OCI-LY3 (cell line): Measurements from ENCODE around the gene DCC.

ENCODE experiments used
- H2AFZ ChIP-seq: fragments of 200-600, 300-600 bp; shearing (Covaris generic); 2 replicates; pipeline ENCODE4 v1.6.0; 2014; ENCODE audit warnings: antibody characterized with exemption, low read depth, low read length
- H3K27ac ChIP-seq: fragments of 200-600, 300-600 bp; sonication (generic); 2 replicates; pipeline ENCODE4 v1.5.1; 2014; ENCODE audit warnings: mild to moderate bottlenecking, low read length, moderate library complexity, mixed read lengths
- H3K27me3 ChIP-seq: fragments of 200-600, 300-600 bp; sonication (generic); 2 replicates; pipeline ENCODE4 v1.6.1; 2014; ENCODE audit warnings: low read depth, low read length, mixed read lengths
- H3K36me3 ChIP-seq: fragments of 200-600, 300-600 bp; sonication (generic); replicated peaks from 2 replicates; pipeline ENCODE3; 2014; ENCODE audit warnings: low read depth, low read length, mixed read lengths
- H3K4me1 ChIP-seq: fragments of 300-600, 200-600 bp; sonication (generic); 2 replicates; pipeline ENCODE4 v1.6.1; 2014; ENCODE audit warnings: low read length, mixed read lengths
- H3K4me2 ChIP-seq: fragments of 200-600, 300-600 bp; sonication (generic); 2 replicates; pipeline ENCODE4 v1.6.1; 2014; ENCODE audit warnings: low read length, mixed read lengths
- H3K4me3 ChIP-seq: fragments of 300-600, 200-600 bp; sonication (generic); 2 replicates; pipeline ENCODE4 v1.5.1; 2014; ENCODE audit warnings: antibody characterized with exemption, mild to moderate bottlenecking, low read length, moderate library complexity
- H3K79me2 ChIP-seq: fragments of 300-600, 200-600 bp; shearing (Covaris generic); 2 replicates; pipeline ENCODE4 v1.6.1; 2014; ENCODE audit warnings: mild to moderate bottlenecking, low read length, mixed read lengths
- H3K9ac ChIP-seq: fragments of 300-600, 200-600 bp; shearing (Covaris generic); 2 replicates; pipeline ENCODE4 v1.6.0; 2014; ENCODE audit warnings: mild to moderate bottlenecking, low read length, moderate library complexity
- H3K9me3 ChIP-seq: fragments of 200-600, 300-600 bp; shearing (Covaris generic); 2 replicates; pipeline ENCODE4 v1.6.1; 2014; ENCODE audit warnings: low read length, mixed read lengths; ENCODE audit not compliant: insufficient read depth
- H4K20me1 ChIP-seq: fragments of 200-600, 300-600 bp; sonication (generic); 2 replicates; pipeline ENCODE4 v1.6.1; 2016; ENCODE audit warnings: low read length, mixed read lengths; ENCODE audit not compliant: insufficient read depth
- EZH2phosphoT487 ChIP-seq: fragments of 200-600 bp; shearing (Covaris generic); IDR thresholded peaks from 2 replicates; pipeline ENCODE4 v1.6.1; 2018; ENCODE audit warnings: antibody characterized with exemption, mixed run types, low read depth
- TF ChIP-seq, protein P1 (sequence below): fragments of 200-600, 300-600 bp; sonication (generic); IDR thresholded peaks from 2 replicates; pipeline ENCODE4 v1.5.1; 2014; ENCODE audit warnings: antibody characterized with exemption, low read length, low read depth

DCC gene

DNA sequence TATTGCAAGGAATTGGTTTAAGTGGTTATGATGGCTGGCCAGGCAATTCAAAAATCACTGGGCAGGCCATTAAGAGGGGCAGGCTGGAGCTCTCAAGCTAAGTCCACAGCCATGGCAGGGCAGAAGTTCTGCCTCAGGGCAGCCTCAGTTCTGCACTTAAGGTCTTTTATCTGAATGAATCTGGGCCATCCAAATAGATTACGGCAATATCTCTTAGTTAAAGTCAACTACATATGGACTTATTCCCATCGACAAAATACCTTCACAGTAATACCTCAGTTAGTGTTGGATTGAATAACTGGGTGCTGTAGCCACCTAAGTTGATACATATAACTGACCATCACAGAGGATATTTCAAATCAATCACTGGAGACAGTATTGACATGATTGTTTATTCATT lies 979.6 kb downstream of the DCC start:
- H4K20me1 ChIP-seq, result no peaks in the 10 kb centered on the region
- H3K4me3 ChIP-seq, result no peak overlapping the region
- no peak overlapping the region for H3K9ac ChIP-seq
- TF ChIP-seq, protein P1, sequence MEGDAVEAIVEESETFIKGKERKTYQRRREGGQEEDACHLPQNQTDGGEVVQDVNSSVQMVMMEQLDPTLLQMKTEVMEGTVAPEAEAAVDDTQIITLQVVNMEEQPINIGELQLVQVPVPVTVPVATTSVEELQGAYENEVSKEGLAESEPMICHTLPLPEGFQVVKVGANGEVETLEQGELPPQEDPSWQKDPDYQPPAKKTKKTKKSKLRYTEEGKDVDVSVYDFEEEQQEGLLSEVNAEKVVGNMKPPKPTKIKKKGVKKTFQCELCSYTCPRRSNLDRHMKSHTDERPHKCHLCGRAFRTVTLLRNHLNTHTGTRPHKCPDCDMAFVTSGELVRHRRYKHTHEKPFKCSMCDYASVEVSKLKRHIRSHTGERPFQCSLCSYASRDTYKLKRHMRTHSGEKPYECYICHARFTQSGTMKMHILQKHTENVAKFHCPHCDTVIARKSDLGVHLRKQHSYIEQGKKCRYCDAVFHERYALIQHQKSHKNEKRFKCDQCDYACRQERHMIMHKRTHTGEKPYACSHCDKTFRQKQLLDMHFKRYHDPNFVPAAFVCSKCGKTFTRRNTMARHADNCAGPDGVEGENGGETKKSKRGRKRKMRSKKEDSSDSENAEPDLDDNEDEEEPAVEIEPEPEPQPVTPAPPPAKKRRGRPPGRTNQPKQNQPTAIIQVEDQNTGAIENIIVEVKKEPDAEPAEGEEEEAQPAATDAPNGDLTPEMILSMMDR, result no peak
- no peak for TF ChIP-seq EZH2phosphoT487
- no peak overlapping the region for H3K4me2 ChIP-seq
- 0 out of 2 replicates have a peak, but pooled peaks cover 6% of the 10 kb centered on the region for H3K9me3 ChIP-seq
- H2AFZ ChIP-seq, result no peak overlapping the region
- peaks cover 13% of the 10 kb centered on the region for H3K4me1 ChIP-seq
- no peak overlapping the region for H3K27ac ChIP-seq
- no peaks in the 10 kb centered on the region for H3K79me2 ChIP-seq
- no peaks in the 10 kb centered on the region for H3K36me3 ChIP-seq
- no peaks in the 10 kb centered on the region for H3K27me3 ChIP-seq

DNA sequence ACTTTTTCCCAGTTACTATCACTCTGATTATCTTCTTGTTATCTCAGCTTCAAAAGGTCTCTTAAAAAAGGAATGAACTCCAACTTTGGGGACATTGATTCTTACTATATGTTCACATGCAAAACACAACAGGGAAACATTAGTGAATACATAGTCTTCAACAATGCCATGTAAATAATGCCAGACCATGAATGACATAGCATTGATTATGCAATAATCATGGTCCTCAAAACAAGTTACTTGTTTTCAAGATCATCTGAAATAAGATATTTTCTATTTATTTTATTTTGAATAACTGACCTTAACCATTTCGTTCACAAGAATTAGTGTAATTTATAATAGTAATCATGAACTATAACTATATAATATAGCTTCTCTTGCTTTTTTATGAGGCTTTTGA lies 982.2 kb downstream of the DCC start:
- H3K4me1 ChIP-seq, result peaks cover 16% of the 10 kb centered on the region
- no peak overlapping the region for H2AFZ ChIP-seq
- no peak overlapping the region for H3K27ac ChIP-seq
- no peaks in the 10 kb centered on the region for H3K79me2 ChIP-seq
- H3K9ac ChIP-seq, result no peak overlapping the region
- H3K27me3 ChIP-seq, result no peaks in the 10 kb centered on the region
- no peaks in the 10 kb centered on the region for H3K36me3 ChIP-seq
- no peaks in the 10 kb centered on the region for H4K20me1 ChIP-seq
- H3K4me2 ChIP-seq, result no peak overlapping the region
- no peak overlapping the region for H3K4me3 ChIP-seq
- TF ChIP-seq, protein P1, result no peak
- TF ChIP-seq EZH2phosphoT487, result no peak
- 0 out of 2 replicates have a peak, but pooled peaks cover 6% of the 10 kb centered on the region for H3K9me3 ChIP-seq

GRCh38 chr18:53324353-53324752 lies 984.4 kb downstream of the DCC start:
- no peak for TF ChIP-seq EZH2phosphoT487
- TF ChIP-seq, protein P1, result no peak
- Histone ChIP-seq H3K9me3 (0 out of 2 replicates have a peak, but pooled peaks cover 6% of the 10 kb centered on the region), H3K4me3 (no peak overlapping the region), H2AFZ (no peak overlapping the region), H4K20me1 (no peaks in the 10 kb centered on the region), H3K36me3 (no peaks in the 10 kb centered on the region), H3K27me3 (no peaks in the 10 kb centered on the region), H3K4me1 (peaks cover 16% of the 10 kb centered on the region), H3K9ac (no peak overlapping the region), H3K79me2 (no peaks in the 10 kb centered on the region), H3K4me2 (0 out of 2 replicates have a peak overlapping the region, but pooled peaks have one; percentile 1), H3K27ac (no peak overlapping the region)

- Histone ChIP-seq H3K27me3 (no peaks in the 10 kb centered on the region), H3K9me3 (no peaks in the 10 kb centered on the region), H2AFZ (0 out of 2 replicates have a peak overlapping the region, but pooled peaks have one; percentile 5), H3K4me2 (no peak overlapping the region), H3K9ac (no peak overlapping the region), H4K20me1 (no peaks in the 10 kb centered on the region), H3K79me2 (no peaks in the 10 kb centered on the region), H3K36me3 (no peaks in the 10 kb centered on the region), H3K4me3 (no peak overlapping the region), H3K4me1 (no peaks in the 10 kb centered on the region), H3K27ac (no peak overlapping the region)
- TF ChIP-seq EZH2phosphoT487, result no peak
- TF ChIP-seq, protein P1, result no peak
These were observed 1020.8 kb downstream of the DCC start for GRCh38 chr18:53360501-53361443.
